Heart right ventricle (tissue), 16 donors: ENCODE data around the gene SH3RF1. TPM values are rescaled to one million over a fixed set of nuclear protein-coding genes. Genes with fewer than 3 reads are reported as not detected.
A peak's percentile ranks its signal among the peaks of the same experiment; 100 is the strongest.

Experiments used
- ATAC-seq, 8 donors: fragments of 200-7000 bp; cut with Tn5 transposase; one replicate each; pipeline ENCODE4 v1.9.1; 2020; ENCODE audit warnings: mild to moderate bottlenecking in 8 of 8, moderate library complexity in 8 of 8, moderate number of reproducible peaks in 1 of 8
- DNase-seq, 2 donors: peaks; one replicate each; pipeline ENCODE4 v3.0.0-alpha.2; 2020
- H3K27ac ChIP-seq, 10 donors: fragments of 200-600 bp; sonication (generic) in 2 of 10; one replicate each; pipeline versions ENCODE4 v1.5.0 to v1.8.0; 2020 to 2022; ENCODE audit warnings: mild to moderate bottlenecking in 3 of 10
- H3K27me3 ChIP-seq, 7 donors: fragments of 200-600 bp; one replicate each; pipeline ENCODE4 v1.8.0; 2021 to 2022; ENCODE audit warnings: mild to moderate bottlenecking in 2 of 7
- H3K36me3 ChIP-seq, 9 donors: fragments of 200-600 bp; sonication (generic) in 1 of 9; one replicate each; pipeline versions ENCODE4 v1.5.0 to v1.8.0; 2020 to 2022; ENCODE audit warnings: mild to moderate bottlenecking in 2 of 9
- H3K4me1 ChIP-seq, 9 donors: fragments of 200-600 bp; sonication (generic) in 1 of 9; one replicate each; pipeline versions ENCODE4 v1.5.0 to v1.8.0; 2020 to 2022; ENCODE audit warnings: mild to moderate bottlenecking in 4 of 9
- H3K4me3 ChIP-seq, 10 donors: fragments of 200-600 bp; sonication (generic) in 2 of 10; one replicate each; pipeline versions ENCODE4 v1.5.0 to v1.8.0; 2020 to 2022; ENCODE audit warnings: mild to moderate bottlenecking in 7 of 10, moderate library complexity in 2 of 10
- H3K9me3 ChIP-seq, 11 donors: fragments of 200-600 bp in 10 of 11; sonication (generic) in 2 of 11; one replicate each; pipeline versions ENCODE4 v1.5.0 to v1.8.0; 2013 to 2022; ENCODE audit warnings: mild to moderate bottlenecking in 2 of 11, control low read depth in 1 of 11, moderate library complexity in 1 of 11
- WGBS, 2 donors: extraction: QIAGEN DNeasy Blood & Tissue Kit; methylation state at CpG; one replicate each; pipeline ENCODE4 v1.1.7; 2013; ENCODE audit warnings: inconsistent platforms in 1 of 2; 5-methylcytosine and 5-hydroxymethylcytosine counted together
- intact Hi-C, 10 donors: fragments of 100-400 bp; cut with DNase I; formaldehyde crosslinking; loops; one replicate each; pipeline versions ENCODE4 v1.11.1 to v1.14.2; 2022
- polyA plus RNA-seq, 2 donors: library from polyadenylated mRNA; stranded (reverse); fragments of 200-250 nt; gene quantifications; one replicate each; pipeline ENCODE4 v1.2.3, GENCODE V29; 2013
- total RNA-seq, 10 donors: library from RNA; stranded (reverse); fragmentation: NEBNext Ultra II Directional in 3 of 10; extraction: Animal tissue kit (Norgen Biotek cat#: 25700) in 3 of 10; gene quantifications; one replicate each; pipeline versions ENCODE4 v1.2.1 to v1.2.4, GENCODE V29; 2021 to 2023
- TF ChIP-seq, protein P1 (sequence below), 9 donors: fragments of 200-600 bp; sonication (generic) in 2 of 9; IDR thresholded peaks; one replicate each; pipeline versions ENCODE4 v1.5.0 to v1.8.0; 2021 to 2022; ENCODE audit warnings: antibody characterized with exemption in 9 of 9, mild to moderate bottlenecking in 5 of 9, moderate library complexity in 1 of 9
- donor health status: Arrhythmogenic right ventricular cardiomyopathy.
- donor health status: ischemic (EF 13 %, LVEDD 7.1; RV severe dilation, severe dysfunction).
- donor health status: healthy with polysubstance abuse.
- donor health status: DM: no; HTN: yes; CAD: no.
- donor health status: DM: no; HTN: no; CAD: no.
- donor health status: ischemic (EF 25% LVEDD 6.9; RV normal size, moderate dysfunction).
- donor health status: ischemic (EF 25% LVEDD 5.7; RV mildly dilated, moderate dysfunction).
- donor health status: healthy.
- donor health status: DM: yes; HTN: yes; CAD: no.
- donor health status: Ischemic cardiomyopathy.
- donor health status: ischemic (EF 35%, LVEDD 5.7; RV mildly dilated, moderate dysfunction).
- donor health status: nonischemic (EF 11% LVEDD 7.7; RV severe dilation, severe dysfunction).
- donor health status: DM: yes; HTN: yes; CAD: no.
- donor health status: PGD.
- donor health status: ischemic (EF 29% LVEDD 5.4; RV normal size, mild dysfunction).
- donor health status: nonischemic (EF 23%, LVEDD 6.1; RV moderate dilation, normal function).

Gene SH3RF1
- total and polyA plus RNA-seq, 12 donors: 2.6 to 11.7 (median 8.9) TPM

DNA sequence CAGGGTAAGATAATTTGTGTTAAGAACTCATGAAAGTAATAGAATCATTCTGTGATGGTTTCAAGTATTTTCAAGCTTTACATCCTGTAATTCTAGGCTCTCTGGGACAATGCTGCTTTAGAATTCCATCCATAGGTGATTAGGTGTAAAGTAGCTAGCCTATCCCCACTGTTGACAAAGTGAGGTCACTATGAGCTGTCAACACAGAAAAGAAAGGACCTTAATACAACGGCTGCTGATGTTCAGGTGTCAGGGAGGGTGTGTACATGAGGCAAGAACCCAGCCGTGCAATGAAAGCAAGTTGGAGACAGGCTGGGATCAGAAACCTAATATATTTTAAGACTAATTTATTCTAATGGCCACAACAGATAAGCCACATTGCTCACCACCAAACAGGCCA, 36.8 kb upstream of the SH3RF1 start:
- TF ChIP-seq, protein P1, sequence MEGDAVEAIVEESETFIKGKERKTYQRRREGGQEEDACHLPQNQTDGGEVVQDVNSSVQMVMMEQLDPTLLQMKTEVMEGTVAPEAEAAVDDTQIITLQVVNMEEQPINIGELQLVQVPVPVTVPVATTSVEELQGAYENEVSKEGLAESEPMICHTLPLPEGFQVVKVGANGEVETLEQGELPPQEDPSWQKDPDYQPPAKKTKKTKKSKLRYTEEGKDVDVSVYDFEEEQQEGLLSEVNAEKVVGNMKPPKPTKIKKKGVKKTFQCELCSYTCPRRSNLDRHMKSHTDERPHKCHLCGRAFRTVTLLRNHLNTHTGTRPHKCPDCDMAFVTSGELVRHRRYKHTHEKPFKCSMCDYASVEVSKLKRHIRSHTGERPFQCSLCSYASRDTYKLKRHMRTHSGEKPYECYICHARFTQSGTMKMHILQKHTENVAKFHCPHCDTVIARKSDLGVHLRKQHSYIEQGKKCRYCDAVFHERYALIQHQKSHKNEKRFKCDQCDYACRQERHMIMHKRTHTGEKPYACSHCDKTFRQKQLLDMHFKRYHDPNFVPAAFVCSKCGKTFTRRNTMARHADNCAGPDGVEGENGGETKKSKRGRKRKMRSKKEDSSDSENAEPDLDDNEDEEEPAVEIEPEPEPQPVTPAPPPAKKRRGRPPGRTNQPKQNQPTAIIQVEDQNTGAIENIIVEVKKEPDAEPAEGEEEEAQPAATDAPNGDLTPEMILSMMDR (IDR thresholded peaks at IDR 0.05): no peak
- ATAC-seq (no peak), DNase-seq (no peak)
- Histone ChIP-seq H3K4me3 (no peak overlapping the region), H3K9me3 (no peaks in the 10 kb centered on the region), H3K27me3 (no peaks in the 10 kb centered on the region), H3K27ac (no peak overlapping the region), H3K4me1 (peaks cover 0 to 14% (median 6%) of the 10 kb centered on the region in 9 donors), H3K36me3 (no peaks in the 10 kb centered on the region)
- intact Hi-C loops: loop anchor here in 1 of 10 donors (10.0 kb wide), 1 partner anchor 383 kb away; no protein-coding TSS in a partner anchor
- WGBS, 2 donors: 66 to 76% methylated on average over 2 of the region's 2 CpGs

DNA sequence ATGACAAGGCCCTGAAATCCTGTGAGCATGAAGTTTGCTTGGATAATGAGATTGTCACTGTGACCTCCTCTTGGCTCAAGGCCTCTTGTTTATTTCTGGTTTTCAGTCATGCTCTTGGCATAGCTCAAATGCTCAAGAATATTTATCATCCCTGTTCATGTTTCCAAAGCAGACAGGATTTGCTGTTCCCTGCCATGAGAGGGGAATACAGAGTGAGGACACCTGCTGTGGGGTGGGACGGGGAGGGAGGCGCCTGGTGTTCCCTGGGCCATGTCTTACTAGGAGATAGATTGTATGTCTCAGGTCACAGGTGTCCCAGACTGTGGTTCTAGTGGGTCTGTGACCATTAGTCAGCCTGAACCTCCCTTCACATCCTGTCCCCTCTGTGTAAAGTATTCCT, 34.9 kb upstream of the SH3RF1 start:
- Histone ChIP-seq H3K36me3 (no peaks in the 10 kb centered on the region), H3K4me1 (peaks cover 0 to 13% (median 6%) of the 10 kb centered on the region in 9 donors), H3K9me3 (peaks cover 0 to 3% (median 0%) of the 10 kb centered on the region in 11 donors), H3K4me3 (no peak overlapping the region), H3K27ac (peak overlapping the region in 5 of 10 donors; percentile 20 to 74 (median 69)), H3K27me3 (no peaks in the 10 kb centered on the region)
- TF ChIP-seq, protein P1 (IDR thresholded peaks at IDR 0.05): no peak
- ATAC-seq: peak; percentile 53 to 93 (median 82)
- DNase-seq: peak in 1 of 2 donors; percentile 20
- 52 to 67% methylated on average over 2 of the region's 2 CpGs for WGBS, 2 donors
- intact Hi-C loops: loop anchor here in 1 of 10 donors (10.0 kb wide), 1 partner anchor 381 kb away; no protein-coding TSS in a partner anchor

DNA sequence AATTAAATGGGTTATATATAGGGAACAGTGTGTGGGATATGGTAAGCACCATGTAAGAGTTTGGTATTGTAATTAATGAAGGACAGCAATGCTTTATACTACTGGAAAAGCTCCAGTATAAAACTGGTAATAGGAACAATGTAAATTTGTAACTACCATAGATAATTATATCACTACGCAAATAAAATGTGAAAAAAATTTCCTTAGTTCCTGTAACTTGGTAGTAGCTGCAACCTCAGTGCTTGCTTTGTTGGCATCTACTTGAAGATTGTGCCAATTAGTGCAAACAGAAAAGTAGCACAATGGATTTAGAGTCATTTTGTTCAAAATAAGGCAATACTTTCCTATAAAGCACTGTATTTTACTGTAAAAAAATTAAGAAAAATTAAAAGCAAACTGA, 34.4 kb upstream of the SH3RF1 start:
- ATAC-seq: no peak
- Histone ChIP-seq H3K36me3 (no peaks in the 10 kb centered on the region), H3K27ac (peak overlapping the region in 4 of 10 donors; percentile 63 to 74 (median 70)), H3K4me3 (no peak overlapping the region), H3K4me1 (peaks cover 0 to 13% (median 6%) of the 10 kb centered on the region in 9 donors), H3K9me3 (peaks cover 0 to 5% (median 0%) of the 10 kb centered on the region in 11 donors), H3K27me3 (no peaks in the 10 kb centered on the region)
- DNase-seq: no peak
- intact Hi-C loops: loop anchor here in 1 of 10 donors (10.0 kb wide), 1 partner anchor 380 kb away; no protein-coding TSS in a partner anchor
- TF ChIP-seq, protein P1 (IDR thresholded peaks at IDR 0.05): no peak
- 0 to 2% methylated on average over 1 of the region's 1 CpG for WGBS, 2 donors

DNA sequence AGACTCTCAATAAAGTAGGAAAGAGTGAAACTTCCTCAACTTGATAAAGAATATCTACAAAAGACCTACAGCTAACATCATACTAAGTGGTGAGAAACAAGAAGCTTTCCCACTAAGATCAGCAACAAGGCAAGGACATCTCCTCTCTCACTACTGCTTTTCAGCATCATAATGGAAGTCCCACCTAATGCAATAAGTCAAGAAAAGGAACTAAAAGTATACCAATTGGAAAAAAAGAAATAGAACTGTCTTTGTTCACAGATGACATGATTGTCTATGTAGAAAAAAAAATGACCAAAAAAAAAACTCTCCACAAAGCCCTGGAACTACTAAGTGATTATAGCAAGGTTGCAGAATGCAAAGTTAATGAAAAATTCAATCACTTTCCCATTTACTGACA, 25.1 kb upstream of the SH3RF1 start:
- TF ChIP-seq, protein P1 (IDR thresholded peaks at IDR 0.05): no peak
- no peaks in the 10 kb centered on the region for H3K27me3 ChIP-seq
- no peak for DNase-seq
- no peak overlapping the region for H3K4me3 ChIP-seq
- intact Hi-C loops: no loop called here
- no peaks in the 10 kb centered on the region for H3K36me3 ChIP-seq
- no peak for ATAC-seq
- peaks cover 0 to 14% (median 0%) of the 10 kb centered on the region in 11 donors for H3K9me3 ChIP-seq
- H3K27ac ChIP-seq: no peak overlapping the region
- peaks cover 0 to 20% (median 0%) of the 10 kb centered on the region in 9 donors for H3K4me1 ChIP-seq
